ENCODE data around the gene UNC5CL. TPM values are rescaled to one million over a fixed set of nuclear protein-coding genes. Genes with fewer than 3 reads are reported as not detected.

UNC5CL gene
- total and polyA plus RNA-seq, 3 experiments from 2014 or later, result 0.40 to 1.8 (median 1.1) TPM

DNA sequence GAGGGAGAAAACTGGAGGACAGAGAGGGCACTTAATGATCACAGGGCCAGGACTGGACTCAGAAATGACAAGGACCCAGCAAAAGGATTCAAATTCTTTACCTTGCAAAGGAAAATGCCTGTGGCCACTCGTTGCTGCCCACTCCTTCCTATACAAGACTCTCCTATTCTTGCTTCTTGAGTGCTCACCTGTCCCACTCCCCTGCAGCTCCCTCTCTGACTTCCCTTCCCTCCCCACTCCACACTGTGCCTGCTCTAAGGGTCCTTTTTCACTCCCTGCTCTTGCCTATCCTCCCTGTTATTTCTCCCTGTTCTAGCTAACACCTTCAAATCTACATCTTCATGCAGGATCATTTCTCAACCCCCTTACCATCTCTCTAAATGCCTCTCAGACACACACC, 56.1 kb downstream of the UNC5CL start:
- H3K27me3 ChIP-seq (ENCODE audit: insufficient read depth, low read length, poor library complexity, severe bottlenecking), result peaks cover 5% of the 10 kb centered on the region
- DNase-seq, result no peak
- H3K36me3 Mint-ChIP-seq, result no peaks in the 10 kb centered on the region
- no peaks in the 10 kb centered on the region for H3K36me3 ChIP-seq (ENCODE audit: insufficient read depth, low read length)
- no peak overlapping the region for H3K27ac ChIP-seq (ENCODE audit: low read depth, low read length)
- no peak overlapping the region for H3K27ac Mint-ChIP-seq
- no peaks in the 10 kb centered on the region for H3K4me1 Mint-ChIP-seq
- no peaks in the 10 kb centered on the region for H3K9me3 Mint-ChIP-seq
- no peaks in the 10 kb centered on the region for H3K4me1 ChIP-seq (ENCODE audit: insufficient read depth, low read length)
- H3K4me3 ChIP-seq (ENCODE audit: low read length), result no peak overlapping the region
- no peak overlapping the region for H3K4me3 Mint-ChIP-seq
- CTCF ChIA-PET, result no interaction called here
- POLR2A ChIA-PET, result no interaction called here
- H3K27me3 Mint-ChIP-seq, result peaks cover 28 to 63% of the 10 kb centered on the region in 2 donors
- no peaks in the 10 kb centered on the region for H3K9me3 ChIP-seq (ENCODE audit: low read length)

DNA sequence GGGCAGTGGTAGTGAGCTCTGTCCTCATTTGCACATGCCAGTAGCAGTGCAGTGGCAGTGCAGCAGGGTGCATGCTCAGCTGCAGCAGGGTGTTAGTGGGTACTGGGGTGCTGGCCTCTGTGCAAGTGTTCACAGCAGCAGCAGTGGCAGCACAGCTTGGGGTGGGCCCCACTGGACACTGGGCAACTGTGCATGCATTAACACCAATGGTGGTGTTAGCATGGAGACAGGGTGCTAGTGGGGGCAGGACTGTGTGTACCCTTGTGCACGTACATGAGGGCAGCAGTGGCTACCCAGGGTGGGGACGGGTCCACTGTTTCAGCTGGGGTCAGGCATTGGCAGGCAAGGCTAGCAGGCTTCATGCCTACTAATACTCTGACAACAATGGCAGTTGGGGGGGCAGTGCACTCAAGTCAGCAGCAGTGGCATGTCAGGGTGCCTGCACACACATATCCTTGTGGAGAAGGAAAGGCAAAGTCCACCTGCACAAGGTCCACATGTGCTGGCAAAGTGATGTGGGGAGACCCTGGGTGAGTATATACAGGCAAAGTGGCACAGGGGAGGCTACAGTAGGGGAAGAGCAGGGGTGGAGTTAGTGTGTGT, 60.2 kb downstream of the UNC5CL start:
- Histone ChIP-seq H3K9me3 (ENCODE audit: low read length) (no peaks in the 10 kb centered on the region), H3K27ac (ENCODE audit: low read depth, low read length) (no peak overlapping the region), H3K4me1 (ENCODE audit: insufficient read depth, low read length) (no peaks in the 10 kb centered on the region), H3K4me3 (ENCODE audit: low read length) (no peak overlapping the region), H3K36me3 (ENCODE audit: insufficient read depth, low read length) (no peaks in the 10 kb centered on the region), H3K27me3 (ENCODE audit: insufficient read depth, low read length, poor library complexity, severe bottlenecking) (peaks cover 5% of the 10 kb centered on the region)
- ChIA-PET POLR2A (no interaction called here), CTCF (no interaction called here)
- peaks cover 43 to 85% of the 10 kb centered on the region in 2 donors for H3K27me3 Mint-ChIP-seq
- no peak overlapping the region for H3K4me3 Mint-ChIP-seq
- no peaks in the 10 kb centered on the region for H3K4me1 Mint-ChIP-seq
- no peak overlapping the region for H3K27ac Mint-ChIP-seq
- H3K9me3 Mint-ChIP-seq, result peaks cover 0 to 6% (median 0%) of the 10 kb centered on the region in 5 donors
- H3K36me3 Mint-ChIP-seq, result no peaks in the 10 kb centered on the region
- DNase-seq, result no peak

DNA sequence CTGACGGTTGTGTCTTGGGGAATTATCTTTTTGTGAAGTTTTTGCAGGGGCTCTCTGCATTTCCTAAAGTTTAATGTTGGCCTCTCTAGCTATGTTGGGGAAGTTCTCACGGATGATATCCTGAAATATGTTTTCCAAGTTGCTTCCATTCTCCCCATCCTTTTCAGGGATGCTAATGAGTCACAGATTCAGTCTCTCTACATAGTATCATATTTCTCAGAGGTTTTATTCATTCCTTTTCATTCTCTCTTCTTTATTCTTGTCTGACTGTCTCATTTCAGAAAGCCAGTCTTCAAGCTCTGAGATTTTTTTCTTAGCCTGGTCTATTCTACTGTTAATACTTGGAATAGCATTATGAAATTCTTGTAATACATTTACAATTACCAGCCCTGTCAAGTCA, 61.3 kb downstream of the UNC5CL start:
- Mint-ChIP-seq H3K9me3 (peaks cover 0 to 6% (median 2%) of the 10 kb centered on the region in 5 donors), H3K27me3 (peaks cover 38 to 77% of the 10 kb centered on the region in 2 donors), H3K4me1 (no peaks in the 10 kb centered on the region), H3K27ac (no peak overlapping the region), H3K36me3 (no peaks in the 10 kb centered on the region), H3K4me3 (no peak overlapping the region)
- POLR2A ChIA-PET, result no interaction called here
- Histone ChIP-seq H3K4me1 (ENCODE audit: insufficient read depth, low read length) (no peaks in the 10 kb centered on the region), H3K9me3 (ENCODE audit: low read length) (no peaks in the 10 kb centered on the region), H3K27me3 (ENCODE audit: insufficient read depth, low read length, poor library complexity, severe bottlenecking) (peaks cover 5% of the 10 kb centered on the region), H3K4me3 (ENCODE audit: low read length) (no peak overlapping the region), H3K36me3 (ENCODE audit: insufficient read depth, low read length) (no peaks in the 10 kb centered on the region), H3K27ac (ENCODE audit: low read depth, low read length) (no peak overlapping the region)
- DNase-seq, result no peak
- CTCF ChIA-PET, result no interaction called here

GRCh38 chr6:40977085-40977484, 61.9 kb downstream of the UNC5CL start:
- no peak for DNase-seq
- ChIA-PET POLR2A (no interaction called here), CTCF (no interaction called here)
- H3K4me1 Mint-ChIP-seq, result no peaks in the 10 kb centered on the region
- Histone ChIP-seq H3K9me3 (ENCODE audit: low read length) (no peaks in the 10 kb centered on the region), H3K4me1 (ENCODE audit: insufficient read depth, low read length) (no peaks in the 10 kb centered on the region), H3K27me3 (ENCODE audit: insufficient read depth, low read length, poor library complexity, severe bottlenecking) (peaks cover 5% of the 10 kb centered on the region), H3K27ac (ENCODE audit: low read depth, low read length) (no peak overlapping the region), H3K4me3 (ENCODE audit: low read length) (no peak overlapping the region), H3K36me3 (ENCODE audit: insufficient read depth, low read length) (no peaks in the 10 kb centered on the region)
- peaks cover 0 to 11% (median 7%) of the 10 kb centered on the region in 5 donors for H3K9me3 Mint-ChIP-seq
- H3K27ac Mint-ChIP-seq, result no peak overlapping the region
- H3K36me3 Mint-ChIP-seq, result peaks cover 0 to 3% (median 0%) of the 10 kb centered on the region in 3 donors
- H3K27me3 Mint-ChIP-seq, result peaks cover 42 to 77% of the 10 kb centered on the region in 2 donors
- H3K4me3 Mint-ChIP-seq, result no peak overlapping the region

Other genes starting within 250 kb of the UNC5CL start
- gene TSPO2, start 3.2 kb upstream of the UNC5CL start, total RNA-seq, result not detected
- not detected for gene TSPO2, start 3.2 kb upstream of the UNC5CL start, polyA plus RNA-seq
- gene APOBEC2, start 14.0 kb upstream of the UNC5CL start, total RNA-seq, result not detected
- not detected for gene APOBEC2, start 14.0 kb upstream of the UNC5CL start, polyA plus RNA-seq
- 10 to 100 TPM; 41.9 to 42.9 TPM for gene OARD1, start 33.1 kb upstream of the UNC5CL start, total RNA-seq
- 51.1 TPM for gene OARD1, start 33.1 kb upstream of the UNC5CL start, polyA plus RNA-seq
- 10 to 100 TPM; 34.5 to 34.9 TPM for gene NFYA, start 33.8 kb upstream of the UNC5CL start, total RNA-seq
- gene NFYA, start 33.8 kb upstream of the UNC5CL start, polyA plus RNA-seq, result 26.3 TPM
- gene TREML1, start 115.1 kb upstream of the UNC5CL start, total RNA-seq, result not detected
- gene TREML1, start 115.1 kb upstream of the UNC5CL start, polyA plus RNA-seq, result not detected
- gene TREM2, start 123.9 kb upstream of the UNC5CL start, total RNA-seq, result under 1 TPM; 0.44 to 0.73 TPM
- gene TREM2, start 123.9 kb upstream of the UNC5CL start, polyA plus RNA-seq, result not detected
- 1 to 10 TPM in 1 of 2 experiments, under 1 TPM in 1; 0.95 to 1.2 TPM for gene TREML2, start 161.9 kb upstream of the UNC5CL start, total RNA-seq
- 1.4 TPM for gene TREML2, start 161.9 kb upstream of the UNC5CL start, polyA plus RNA-seq
- gene TREML4, start 189.1 kb upstream of the UNC5CL start, total RNA-seq, result not detected
- gene TREML4, start 189.1 kb upstream of the UNC5CL start, polyA plus RNA-seq, result not detected
- gene TREM1, start 247.5 kb upstream of the UNC5CL start, total RNA-seq, result not detected
- not detected for gene TREM1, start 247.5 kb upstream of the UNC5CL start, polyA plus RNA-seq

All from CD8-positive, alpha-beta memory T cell (primary cell).